SK-N-SH treated with all-trans-retinoic acid at 6 μM for 48 hours (cell line): ENCODE results near the gene KNSTRN.

Source experiments
- ATAC-seq: fragments of 200-7000 bp; cut with Tn5 transposase; 3 replicates; pipeline ENCODE4 v1.9.1; 2020; ENCODE audit warnings: mild to moderate bottlenecking, moderate library complexity
- ARNTL ChIP-seq: fragments of 450-650 bp; formaldehyde crosslinking; IDR thresholded peaks from 2 replicates; pipeline ENCODE4 v1.5.0; 2020; ENCODE audit warnings: low read depth, mild to moderate bottlenecking, moderate library complexity, borderline replicate concordance
- BACH2 ChIP-seq: fragments of 250-450 bp; sonication (Bioruptor Pico); IDR thresholded peaks from 2 replicates; pipeline ENCODE4 v1.9.0; 2021; ENCODE audit warnings: mild to moderate bottlenecking, borderline replicate concordance
- CSDC2 ChIP-seq: fragments of 250-450 bp; sonication (Bioruptor Pico); IDR thresholded peaks from 2 replicates; pipeline ENCODE4 v1.5.0; 2020; ENCODE audit warnings: mild to moderate bottlenecking, moderate library complexity
- ESRRG ChIP-seq: fragments of 250-450 bp; sonication (Bioruptor Pico); IDR thresholded peaks from 2 replicates; pipeline ENCODE4 v1.6.1; 2021; ENCODE audit warnings: mild to moderate bottlenecking
- ISL1 ChIP-seq: fragments of 250-450 bp; sonication (Bioruptor Pico); IDR thresholded peaks from 2 replicates; pipeline ENCODE4 v2.1.2; 2022; ENCODE audit warnings: mild to moderate bottlenecking, moderate library complexity
- PPARA ChIP-seq: fragments of 250-450 bp; sonication (Bioruptor Pico); IDR thresholded peaks from 2 replicates; pipeline ENCODE4 v1.5.0; 2020; ENCODE audit warnings: mild to moderate bottlenecking, borderline replicate concordance
- RARB ChIP-seq: fragments of 250-450 bp; sonication (Bioruptor Pico); IDR thresholded peaks from 2 replicates; pipeline ENCODE4 v1.8.0; 2021; ENCODE audit warnings: mild to moderate bottlenecking, moderate library complexity
- TCF4 ChIP-seq: fragments of 250-450 bp; sonication (Bioruptor Pico); IDR thresholded peaks from 2 replicates; pipeline ENCODE4 v1.8.0; 2021; ENCODE audit warnings: mild to moderate bottlenecking, moderate library complexity, borderline replicate concordance
- TOX ChIP-seq: fragments of 250-450 bp; sonication (Bioruptor Pico); IDR thresholded peaks from 2 replicates; pipeline ENCODE4 v1.8.0; 2021; ENCODE audit warnings: mild to moderate bottlenecking, moderate library complexity, borderline replicate concordance
- ZC3H10 ChIP-seq: fragments of 250-450 bp; sonication (Bioruptor Pico); IDR thresholded peaks from 2 replicates; pipeline ENCODE4 v1.5.1; 2021; ENCODE audit warnings: mild to moderate bottlenecking, moderate library complexity
- ZFP3 ChIP-seq: fragments of 250-450 bp; sonication (Bioruptor Pico); IDR thresholded peaks from 2 replicates; pipeline ENCODE4 v1.5.0; 2020; ENCODE audit warnings: mild to moderate bottlenecking, moderate library complexity
- ZFP30 ChIP-seq: fragments of 450-650 bp; formaldehyde crosslinking; IDR thresholded peaks from 2 replicates; pipeline ENCODE4 v1.5.0; 2022; ENCODE audit warnings: mild to moderate bottlenecking, moderate library complexity
- ZNF565 ChIP-seq: fragments of 450-650 bp; formaldehyde crosslinking; conservative IDR thresholded peaks from 2 replicates; pipeline ENCODE4 v1.5.0; 2020; ENCODE audit warnings: low read depth, mild to moderate bottlenecking, moderate library complexity
- ZNF70 ChIP-seq: fragments of 450-650 bp; formaldehyde crosslinking; IDR thresholded peaks from 2 replicates; pipeline ENCODE4 v1.5.0; 2020; ENCODE audit warnings: mild to moderate bottlenecking, moderate library complexity
- ZNF8 ChIP-seq: fragments of 450-650 bp; formaldehyde crosslinking; IDR thresholded peaks from 2 replicates; pipeline ENCODE4 v1.5.0; 2020; ENCODE audit warnings: mild to moderate bottlenecking, moderate library complexity
- TF ChIP-seq, protein P1 (sequence below): fragments of 250-450 bp; sonication (Bioruptor Pico); IDR thresholded peaks from 2 replicates; pipeline ENCODE4 v1.8.0; 2021; ENCODE audit warnings: low read depth, mild to moderate bottlenecking, moderate library complexity, borderline replicate concordance
- TF ChIP-seq, protein P2 (sequence below): fragments of 250-450 bp; sonication (Bioruptor Pico); IDR thresholded peaks from 2 replicates; pipeline ENCODE4 v1.5.1; 2020; ENCODE audit warnings: low read depth, mild to moderate bottlenecking, moderate library complexity
- TF ChIP-seq, protein P3 (sequence below): fragments of 250-450 bp; sonication (Bioruptor Pico); IDR thresholded peaks from 2 replicates; pipeline ENCODE4 v1.8.0; 2020; ENCODE audit warnings: mild to moderate bottlenecking, moderate library complexity, borderline replicate concordance
- TF ChIP-seq, protein P4 (sequence below): fragments of 250-450 bp; sonication (Bioruptor Pico); IDR thresholded peaks from 2 replicates; pipeline ENCODE4 v1.5.1; 2021; ENCODE audit warnings: mild to moderate bottlenecking, moderate library complexity
- TF ChIP-seq, protein P5 (sequence below): fragments of 250-450 bp; sonication (Bioruptor Pico); IDR thresholded peaks from 2 replicates; pipeline ENCODE4 v1.5.0; 2020; ENCODE audit warnings: mild to moderate bottlenecking, moderate library complexity

KNSTRN gene

DNA sequence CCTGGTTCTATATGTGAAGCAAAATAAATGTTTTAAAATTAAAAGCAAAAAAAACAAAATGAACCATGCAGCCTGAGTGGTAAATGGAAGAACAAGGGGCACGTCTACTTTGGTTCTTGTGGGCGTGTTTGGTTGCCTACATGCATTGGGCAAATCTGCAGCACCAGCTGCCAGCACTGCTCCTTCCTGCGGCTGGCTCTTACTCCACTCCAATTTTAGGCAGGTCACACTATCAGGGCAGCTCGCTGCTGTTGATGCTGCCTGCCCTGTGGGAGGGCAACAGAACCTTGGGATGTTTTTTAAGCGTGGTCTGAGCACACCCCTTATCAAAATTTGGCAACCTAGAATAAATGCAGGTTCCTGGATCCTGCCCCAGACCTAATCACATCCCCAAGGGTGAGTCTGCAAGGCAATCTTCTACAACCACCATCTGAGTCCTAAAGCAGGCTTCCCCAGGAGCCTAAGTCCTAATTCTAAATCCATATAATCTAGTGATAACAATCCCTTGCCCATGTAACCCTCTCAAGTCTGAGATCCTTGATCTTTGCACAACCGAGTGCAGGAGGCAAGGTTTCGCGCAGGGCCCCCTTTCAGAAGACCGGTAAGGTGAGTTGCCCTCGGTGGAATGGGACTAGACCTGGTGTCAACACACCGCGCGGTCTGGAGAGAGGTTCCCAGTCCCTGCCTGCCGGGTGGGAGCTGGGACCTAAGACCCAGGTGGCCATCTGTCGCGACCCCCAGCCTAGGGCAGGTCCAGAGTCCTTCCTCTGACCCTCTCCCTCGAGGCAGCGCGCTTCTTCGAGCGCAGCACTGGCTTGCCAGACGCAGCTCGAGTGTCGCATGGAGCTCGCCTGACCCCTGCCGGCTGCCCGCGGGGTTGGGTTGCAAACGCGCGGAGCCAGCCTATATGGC, 39.0 kb downstream of the KNSTRN start:
- no peak for TF ChIP-seq TOX (CRISPR knock-in tag)
- TF ChIP-seq, protein P1, sequence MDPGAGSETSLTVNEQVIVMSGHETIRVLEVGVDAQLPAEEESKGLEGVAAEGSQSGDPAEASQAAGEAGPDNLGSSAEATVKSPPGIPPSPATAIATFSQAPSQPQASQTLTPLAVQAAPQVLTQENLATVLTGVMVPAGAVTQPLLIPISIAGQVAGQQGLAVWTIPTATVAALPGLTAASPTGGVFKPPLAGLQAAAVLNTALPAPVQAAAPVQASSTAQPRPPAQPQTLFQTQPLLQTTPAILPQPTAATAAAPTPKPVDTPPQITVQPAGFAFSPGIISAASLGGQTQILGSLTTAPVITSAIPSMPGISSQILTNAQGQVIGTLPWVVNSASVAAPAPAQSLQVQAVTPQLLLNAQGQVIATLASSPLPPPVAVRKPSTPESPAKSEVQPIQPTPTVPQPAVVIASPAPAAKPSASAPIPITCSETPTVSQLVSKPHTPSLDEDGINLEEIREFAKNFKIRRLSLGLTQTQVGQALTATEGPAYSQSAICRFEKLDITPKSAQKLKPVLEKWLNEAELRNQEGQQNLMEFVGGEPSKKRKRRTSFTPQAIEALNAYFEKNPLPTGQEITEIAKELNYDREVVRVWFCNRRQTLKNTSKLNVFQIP, result no peak
- TF ChIP-seq, protein P2, sequence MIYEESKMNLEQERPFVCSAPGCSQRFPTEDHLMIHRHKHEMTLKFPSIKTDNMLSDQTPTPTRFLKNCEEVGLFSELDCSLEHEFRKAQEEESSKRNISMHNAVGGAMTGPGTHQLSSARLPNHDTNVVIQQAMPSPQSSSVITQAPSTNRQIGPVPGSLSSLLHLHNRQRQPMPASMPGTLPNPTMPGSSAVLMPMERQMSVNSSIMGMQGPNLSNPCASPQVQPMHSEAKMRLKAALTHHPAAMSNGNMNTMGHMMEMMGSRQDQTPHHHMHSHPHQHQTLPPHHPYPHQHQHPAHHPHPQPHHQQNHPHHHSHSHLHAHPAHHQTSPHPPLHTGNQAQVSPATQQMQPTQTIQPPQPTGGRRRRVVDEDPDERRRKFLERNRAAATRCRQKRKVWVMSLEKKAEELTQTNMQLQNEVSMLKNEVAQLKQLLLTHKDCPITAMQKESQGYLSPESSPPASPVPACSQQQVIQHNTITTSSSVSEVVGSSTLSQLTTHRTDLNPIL (CRISPR knock-in tag), result no peak
- TF ChIP-seq ARNTL (CRISPR knock-in tag), result no peak
- no peak for TF ChIP-seq ZC3H10 (CRISPR knock-in tag)
- TF ChIP-seq, protein P3, sequence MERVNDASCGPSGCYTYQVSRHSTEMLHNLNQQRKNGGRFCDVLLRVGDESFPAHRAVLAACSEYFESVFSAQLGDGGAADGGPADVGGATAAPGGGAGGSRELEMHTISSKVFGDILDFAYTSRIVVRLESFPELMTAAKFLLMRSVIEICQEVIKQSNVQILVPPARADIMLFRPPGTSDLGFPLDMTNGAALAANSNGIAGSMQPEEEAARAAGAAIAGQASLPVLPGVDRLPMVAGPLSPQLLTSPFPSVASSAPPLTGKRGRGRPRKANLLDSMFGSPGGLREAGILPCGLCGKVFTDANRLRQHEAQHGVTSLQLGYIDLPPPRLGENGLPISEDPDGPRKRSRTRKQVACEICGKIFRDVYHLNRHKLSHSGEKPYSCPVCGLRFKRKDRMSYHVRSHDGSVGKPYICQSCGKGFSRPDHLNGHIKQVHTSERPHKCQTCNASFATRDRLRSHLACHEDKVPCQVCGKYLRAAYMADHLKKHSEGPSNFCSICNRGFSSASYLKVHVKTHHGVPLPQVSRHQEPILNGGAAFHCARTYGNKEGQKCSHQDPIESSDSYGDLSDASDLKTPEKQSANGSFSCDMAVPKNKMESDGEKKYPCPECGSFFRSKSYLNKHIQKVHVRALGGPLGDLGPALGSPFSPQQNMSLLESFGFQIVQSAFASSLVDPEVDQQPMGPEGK, result no peak
- no peak for TF ChIP-seq TCF4 (CRISPR knock-in tag)
- TF ChIP-seq RARB, result no peak
- TF ChIP-seq PPARA (CRISPR knock-in tag), result no peak
- TF ChIP-seq, protein P4, sequence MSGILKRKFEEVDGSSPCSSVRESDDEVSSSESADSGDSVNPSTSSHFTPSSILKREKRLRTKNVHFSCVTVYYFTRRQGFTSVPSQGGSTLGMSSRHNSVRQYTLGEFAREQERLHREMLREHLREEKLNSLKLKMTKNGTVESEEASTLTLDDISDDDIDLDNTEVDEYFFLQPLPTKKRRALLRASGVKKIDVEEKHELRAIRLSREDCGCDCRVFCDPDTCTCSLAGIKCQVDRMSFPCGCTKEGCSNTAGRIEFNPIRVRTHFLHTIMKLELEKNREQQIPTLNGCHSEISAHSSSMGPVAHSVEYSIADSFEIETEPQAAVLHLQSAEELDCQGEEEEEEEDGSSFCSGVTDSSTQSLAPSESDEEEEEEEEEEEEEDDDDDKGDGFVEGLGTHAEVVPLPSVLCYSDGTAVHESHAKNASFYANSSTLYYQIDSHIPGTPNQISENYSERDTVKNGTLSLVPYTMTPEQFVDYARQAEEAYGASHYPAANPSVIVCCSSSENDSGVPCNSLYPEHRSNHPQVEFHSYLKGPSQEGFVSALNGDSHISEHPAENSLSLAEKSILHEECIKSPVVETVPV (CRISPR knock-in tag), result no peak
- TF ChIP-seq ESRRG (CRISPR knock-in tag), result no peak
- TF ChIP-seq, protein P5, sequence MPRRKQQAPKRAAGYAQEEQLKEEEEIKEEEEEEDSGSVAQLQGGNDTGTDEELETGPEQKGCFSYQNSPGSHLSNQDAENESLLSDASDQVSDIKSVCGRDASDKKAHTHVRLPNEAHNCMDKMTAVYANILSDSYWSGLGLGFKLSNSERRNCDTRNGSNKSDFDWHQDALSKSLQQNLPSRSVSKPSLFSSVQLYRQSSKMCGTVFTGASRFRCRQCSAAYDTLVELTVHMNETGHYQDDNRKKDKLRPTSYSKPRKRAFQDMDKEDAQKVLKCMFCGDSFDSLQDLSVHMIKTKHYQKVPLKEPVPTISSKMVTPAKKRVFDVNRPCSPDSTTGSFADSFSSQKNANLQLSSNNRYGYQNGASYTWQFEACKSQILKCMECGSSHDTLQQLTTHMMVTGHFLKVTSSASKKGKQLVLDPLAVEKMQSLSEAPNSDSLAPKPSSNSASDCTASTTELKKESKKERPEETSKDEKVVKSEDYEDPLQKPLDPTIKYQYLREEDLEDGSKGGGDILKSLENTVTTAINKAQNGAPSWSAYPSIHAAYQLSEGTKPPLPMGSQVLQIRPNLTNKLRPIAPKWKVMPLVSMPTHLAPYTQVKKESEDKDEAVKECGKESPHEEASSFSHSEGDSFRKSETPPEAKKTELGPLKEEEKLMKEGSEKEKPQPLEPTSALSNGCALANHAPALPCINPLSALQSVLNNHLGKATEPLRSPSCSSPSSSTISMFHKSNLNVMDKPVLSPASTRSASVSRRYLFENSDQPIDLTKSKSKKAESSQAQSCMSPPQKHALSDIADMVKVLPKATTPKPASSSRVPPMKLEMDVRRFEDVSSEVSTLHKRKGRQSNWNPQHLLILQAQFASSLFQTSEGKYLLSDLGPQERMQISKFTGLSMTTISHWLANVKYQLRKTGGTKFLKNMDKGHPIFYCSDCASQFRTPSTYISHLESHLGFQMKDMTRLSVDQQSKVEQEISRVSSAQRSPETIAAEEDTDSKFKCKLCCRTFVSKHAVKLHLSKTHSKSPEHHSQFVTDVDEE, result no peak
- no peak for TF ChIP-seq ZNF70 (CRISPR knock-in tag)
- TF ChIP-seq ZNF8 (CRISPR knock-in tag), result no peak
- no peak for TF ChIP-seq BACH2
- no peak for TF ChIP-seq ZFP30 (CRISPR knock-in tag)
- TF ChIP-seq CSDC2 (CRISPR knock-in tag), result no peak
- ATAC-seq, result peak; percentile 97

DNA sequence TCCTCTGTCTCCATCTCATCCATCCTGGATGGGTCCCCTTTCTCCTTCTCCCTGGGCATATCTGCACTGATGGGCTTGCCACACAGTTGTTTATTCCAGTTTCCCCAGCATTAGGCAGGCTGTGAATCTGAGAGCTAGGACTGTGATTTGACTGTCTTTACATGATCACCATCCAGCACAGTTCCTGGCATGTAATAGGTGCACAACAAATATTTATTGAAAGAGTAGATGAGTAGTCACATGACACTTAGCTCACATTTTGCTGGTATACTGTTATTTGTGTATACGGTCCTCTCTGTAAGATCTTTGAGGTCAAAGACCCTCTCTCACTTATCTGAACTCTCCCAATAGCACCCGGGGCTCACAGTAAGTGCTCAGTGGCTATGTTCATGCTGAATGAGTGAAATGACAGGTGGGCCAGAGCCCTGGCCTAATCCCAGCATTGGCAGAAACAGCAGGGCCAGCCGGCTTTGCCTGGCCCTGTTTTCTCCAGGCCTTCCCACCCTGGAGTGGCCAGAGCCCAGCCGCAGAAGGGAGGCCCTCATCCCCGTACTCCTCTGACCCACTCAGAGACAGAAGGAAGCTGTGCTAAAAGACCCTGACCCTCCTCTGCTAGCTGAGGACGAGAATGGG, 42.1 kb downstream of the KNSTRN start:
- TF ChIP-seq TCF4 (CRISPR knock-in tag) (no peak), RARB (no peak), CSDC2 (CRISPR knock-in tag) (no peak), BACH2 (no peak), ZNF565 (no peak), ISL1 (no peak), ZFP30 (CRISPR knock-in tag) (no peak), ZFP3 (no peak)
- TF ChIP-seq, protein P4 (CRISPR knock-in tag), result no peak
- TF ChIP-seq, protein P1, result no peak
- TF ChIP-seq, protein P3, result no peak
- TF ChIP-seq, all 23 proteins: peak for 0
- ATAC-seq, result no peak
